Brain pericyte (primary cell): Measurements from ENCODE around the gene ASPG.

Source experiments
- DNase-seq: peaks from one replicate; pipeline ENCODE4 v3.0.0-alpha.2; 2012; ENCODE audit warnings: low read depth, low spot score

ASPG gene

DNA sequence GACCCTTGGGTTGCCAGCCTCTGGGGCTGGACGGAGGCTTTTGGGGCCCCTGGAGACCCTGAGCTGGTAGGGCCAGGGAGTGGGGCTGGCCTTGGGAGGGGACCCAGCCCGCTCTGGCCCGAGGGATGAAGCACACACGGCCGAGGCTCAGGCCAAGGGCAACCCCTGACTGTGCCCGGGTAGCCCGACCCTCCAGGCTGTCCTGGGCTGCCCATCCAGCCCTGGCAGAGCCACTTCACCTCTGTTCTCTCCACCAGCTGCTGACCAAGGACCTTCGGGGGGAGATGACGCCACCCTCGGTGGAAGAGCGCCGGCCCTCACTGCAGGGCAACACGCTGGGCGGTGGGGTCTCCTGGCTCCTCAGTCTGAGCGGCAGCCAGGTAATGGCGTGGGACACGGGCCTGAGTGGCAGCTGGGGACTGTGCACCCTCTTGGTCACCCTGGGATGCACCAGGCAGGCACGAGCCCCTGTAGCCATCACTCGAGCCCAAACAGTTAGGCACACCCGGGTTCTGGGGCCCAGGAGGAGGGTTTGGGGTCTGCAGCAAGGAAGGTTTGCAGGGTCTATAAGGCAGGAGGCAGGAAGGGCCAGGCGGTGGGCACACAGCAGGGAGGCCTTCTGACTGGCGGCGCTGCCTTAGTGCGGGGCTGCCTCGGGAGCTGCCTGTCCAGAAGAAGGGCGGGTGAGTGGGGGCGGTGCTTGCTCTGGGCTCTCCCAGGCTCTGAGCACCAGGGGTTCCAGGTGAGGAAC, 19.7 kb downstream of the ASPG start:
- DNase-seq, result no peak

DNA sequence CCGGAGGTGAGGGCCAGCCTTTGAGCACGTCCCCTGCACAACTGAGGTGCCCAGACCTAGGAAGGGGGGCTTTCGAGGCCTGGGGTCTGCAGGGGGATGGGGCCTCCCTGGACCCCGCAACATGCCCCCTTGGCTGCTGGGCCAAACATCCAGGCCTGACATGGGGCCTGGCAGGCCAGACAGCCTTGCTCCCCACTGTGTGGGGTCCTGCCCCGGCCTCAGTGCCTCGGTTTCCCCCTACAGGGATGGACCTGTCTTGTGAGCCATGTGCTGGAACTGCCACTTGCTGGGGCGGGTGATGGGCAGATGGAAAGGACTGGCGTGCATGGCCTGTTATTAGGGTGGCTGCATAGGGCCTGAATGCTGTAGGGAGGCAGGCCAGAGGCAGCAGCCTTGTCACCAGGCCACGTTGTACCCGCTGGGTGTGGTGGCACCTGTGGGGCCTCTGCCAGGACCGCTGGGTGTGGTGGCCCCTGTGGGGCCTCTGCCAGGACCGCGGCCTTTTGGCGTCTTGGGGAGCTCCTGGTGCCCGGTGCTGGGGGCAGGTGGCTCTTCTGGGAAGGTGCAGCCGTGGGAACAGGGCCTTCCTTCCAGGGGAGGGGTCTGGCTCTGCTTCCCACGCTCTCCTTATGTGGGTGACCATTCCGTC, 20.4 kb downstream of the ASPG start:
- DNase-seq, result no peak

DNA sequence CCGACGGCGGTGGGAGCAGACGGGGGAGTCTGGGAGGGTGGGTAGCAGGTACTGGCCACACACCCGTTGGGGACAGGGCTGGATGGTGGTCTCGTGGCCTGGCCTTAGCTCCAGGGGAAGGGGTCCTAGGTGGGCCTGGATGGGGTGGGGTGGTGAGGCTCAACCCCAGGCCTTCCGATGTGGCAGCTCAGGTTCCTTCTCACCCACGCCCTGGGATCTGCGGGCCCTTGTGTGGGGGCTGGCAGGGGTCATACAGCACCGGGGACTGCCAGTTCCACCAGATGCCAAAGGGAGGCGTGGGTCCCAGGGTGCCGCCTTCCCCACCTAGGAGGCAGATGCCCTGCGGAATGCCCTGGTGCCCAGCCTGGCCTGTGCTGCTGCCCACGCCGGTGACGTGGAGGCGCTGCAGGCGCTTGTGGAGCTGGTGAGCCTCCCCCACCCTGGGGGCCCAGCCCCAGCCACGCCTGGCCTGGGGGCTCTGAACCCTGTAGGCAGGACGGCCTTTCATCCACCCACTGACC, 21.0 kb downstream of the ASPG start:
- no peak for DNase-seq

DNA sequence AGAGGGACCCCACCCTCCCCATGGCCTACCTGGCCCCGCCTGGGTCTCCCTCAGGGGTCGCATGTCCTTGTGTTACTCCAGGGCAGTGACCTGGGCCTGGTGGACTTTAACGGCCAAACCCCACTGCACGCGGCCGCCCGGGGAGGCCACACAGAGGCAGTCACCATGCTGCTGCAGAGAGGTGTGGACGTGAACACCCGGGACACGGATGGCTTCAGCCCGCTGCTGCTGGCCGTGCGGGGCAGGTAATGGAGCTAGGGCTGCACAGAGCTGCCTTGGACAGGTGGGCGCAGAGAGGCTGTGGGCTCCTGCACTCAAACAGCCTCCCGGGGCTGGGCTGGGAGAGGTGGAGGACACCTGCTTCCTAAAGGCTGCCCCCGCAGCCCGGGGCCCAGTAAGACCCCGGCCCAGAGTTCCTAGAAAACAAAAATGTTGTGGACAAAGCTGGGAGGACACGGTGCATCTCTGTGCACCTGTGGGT, 21.6 kb downstream of the ASPG start:
- no peak for DNase-seq

DNA sequence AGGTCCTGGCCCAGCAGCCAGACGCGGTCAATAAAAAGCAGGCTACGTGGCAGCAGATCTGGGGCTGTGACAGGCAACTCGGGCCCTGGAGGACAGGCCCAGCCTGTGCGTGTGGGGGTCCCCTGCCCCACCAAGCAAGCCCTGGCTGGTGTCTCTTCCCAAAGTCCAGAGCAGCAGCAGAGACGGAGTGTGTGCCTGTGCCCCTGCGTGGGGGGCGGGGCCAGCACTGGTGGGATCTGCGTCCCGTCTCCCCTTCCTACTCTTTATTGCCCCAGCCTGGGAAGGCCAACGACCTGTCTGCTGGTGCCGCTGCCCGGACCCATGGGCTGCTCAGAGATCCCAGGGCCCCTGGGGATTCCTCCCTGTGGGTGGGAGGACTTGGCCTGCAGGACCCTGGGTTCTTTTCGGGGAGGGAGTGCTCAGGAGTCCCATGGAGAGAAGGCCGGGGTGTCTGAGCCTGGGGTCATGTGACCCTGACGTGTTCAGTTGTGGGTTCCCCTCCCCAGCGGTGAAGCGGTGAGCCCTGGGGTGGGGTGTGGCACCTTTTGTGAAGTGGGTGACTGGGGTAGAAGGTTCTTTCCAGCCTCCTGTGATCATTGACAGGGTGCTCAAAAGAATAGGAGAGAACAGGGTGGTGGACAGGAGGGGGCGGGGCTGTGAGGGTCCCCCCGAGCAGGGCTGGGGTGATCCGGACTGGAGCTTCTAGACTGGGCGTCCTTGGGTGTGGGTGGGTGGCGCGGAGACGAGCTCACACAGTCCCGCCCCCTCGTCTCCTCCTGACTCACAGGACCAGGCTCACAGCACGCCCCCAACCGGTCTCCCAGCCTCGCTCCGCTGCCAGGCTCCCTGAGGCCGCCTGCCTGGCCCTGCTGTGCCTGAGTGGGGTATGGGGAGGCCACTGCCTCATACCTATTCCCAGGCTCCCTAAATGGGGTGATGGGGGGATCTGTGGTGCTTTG, 22.4 kb downstream of the ASPG start:
- DNase-seq, result no peak

GRCh38 chr14:104108570-104109541, 23.4 kb downstream of the ASPG start:
- no peak for DNase-seq

DNA sequence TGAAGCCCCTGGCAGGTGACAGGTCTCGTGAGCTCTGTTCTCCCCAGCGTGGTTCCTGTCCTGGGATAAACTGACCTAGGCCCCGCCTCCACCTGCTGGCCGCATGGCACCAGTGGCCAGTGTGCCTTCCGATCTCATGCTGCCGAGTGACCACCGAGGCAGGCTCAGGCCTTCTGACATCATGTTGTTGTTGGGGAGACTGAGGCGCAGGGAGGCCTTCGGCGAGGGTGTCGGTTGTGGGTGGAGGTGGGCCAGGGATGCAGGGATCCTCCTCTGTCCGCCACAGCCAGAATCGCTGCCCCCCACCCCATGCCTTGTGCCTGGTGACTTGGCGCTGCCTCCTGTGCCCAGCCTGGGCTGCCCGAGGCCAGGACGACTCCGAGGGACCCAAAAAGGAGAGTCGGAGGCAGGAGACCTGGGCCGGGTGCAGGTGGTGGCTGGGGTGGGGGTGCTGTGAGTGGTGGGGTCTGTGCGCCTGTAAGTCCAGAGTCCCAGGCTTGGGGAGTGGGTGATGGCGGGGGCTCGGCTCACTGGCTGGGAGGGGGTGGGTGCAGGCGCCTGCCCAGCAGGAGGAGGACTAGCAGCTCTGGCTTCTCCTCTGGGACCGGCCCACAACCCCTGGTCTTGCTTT, 24.3 kb downstream of the ASPG start:
- DNase-seq, result no peak

DNA sequence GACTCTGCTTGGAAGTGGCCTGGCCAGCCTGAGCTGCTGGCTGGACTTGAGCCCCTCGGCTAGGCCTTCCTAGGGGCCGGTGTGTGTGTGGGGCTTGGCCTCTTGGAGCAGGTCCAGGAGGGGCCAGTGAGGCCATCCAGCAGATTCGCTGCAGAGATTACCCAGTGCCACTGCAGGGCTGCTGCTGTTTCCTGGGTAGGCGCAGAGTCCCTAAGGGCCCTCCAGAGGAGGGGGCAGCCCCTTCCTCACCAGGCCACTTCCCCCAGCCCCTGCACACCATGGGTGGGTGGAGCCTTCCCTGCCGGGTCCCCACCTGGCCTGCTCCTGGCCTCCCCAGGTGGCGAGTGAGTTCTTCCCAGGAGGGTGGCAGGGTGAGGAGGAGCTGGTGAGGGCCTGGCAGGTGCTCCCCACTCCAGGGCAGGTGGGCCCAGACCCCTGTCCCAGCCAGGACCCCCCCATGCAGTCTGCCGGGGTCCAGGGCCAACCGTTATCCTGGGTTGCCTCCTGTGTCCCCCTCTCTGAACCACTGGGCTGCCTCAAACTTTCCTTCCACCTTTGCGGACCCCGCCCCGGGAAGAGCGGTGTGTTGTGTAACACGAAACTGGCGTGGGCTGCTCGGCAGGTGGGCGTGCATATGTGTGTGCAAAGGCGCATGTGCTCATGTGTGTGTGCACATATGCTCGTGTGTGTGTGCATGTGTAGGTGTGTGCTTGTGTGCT, 25.1 kb downstream of the ASPG start:
- DNase-seq, result no peak

GRCh38 chr14:104111301-104112112, 26.0 kb downstream of the ASPG start:
- no peak for DNase-seq

DNA sequence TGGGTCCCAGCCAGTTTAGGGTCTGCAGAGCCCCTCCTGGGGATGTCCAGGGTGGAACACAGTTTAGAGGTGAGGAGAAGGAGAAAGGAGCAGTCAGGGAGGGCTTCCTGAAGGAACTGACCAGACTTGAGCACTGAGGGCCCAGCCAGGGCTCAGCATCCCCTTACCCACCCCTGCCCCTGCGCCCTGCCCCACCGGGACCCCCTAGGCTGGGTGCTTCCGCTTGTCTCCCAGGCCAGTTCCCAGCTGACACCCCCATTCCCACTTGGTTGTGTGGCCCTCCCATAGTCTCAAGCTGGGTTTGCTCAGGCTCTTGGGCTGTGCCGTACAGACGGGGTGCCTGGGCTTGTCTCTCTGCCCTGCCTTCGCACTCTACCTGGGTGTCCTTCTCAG, 26.6 kb downstream of the ASPG start:
- DNase-seq, result no peak

DNA sequence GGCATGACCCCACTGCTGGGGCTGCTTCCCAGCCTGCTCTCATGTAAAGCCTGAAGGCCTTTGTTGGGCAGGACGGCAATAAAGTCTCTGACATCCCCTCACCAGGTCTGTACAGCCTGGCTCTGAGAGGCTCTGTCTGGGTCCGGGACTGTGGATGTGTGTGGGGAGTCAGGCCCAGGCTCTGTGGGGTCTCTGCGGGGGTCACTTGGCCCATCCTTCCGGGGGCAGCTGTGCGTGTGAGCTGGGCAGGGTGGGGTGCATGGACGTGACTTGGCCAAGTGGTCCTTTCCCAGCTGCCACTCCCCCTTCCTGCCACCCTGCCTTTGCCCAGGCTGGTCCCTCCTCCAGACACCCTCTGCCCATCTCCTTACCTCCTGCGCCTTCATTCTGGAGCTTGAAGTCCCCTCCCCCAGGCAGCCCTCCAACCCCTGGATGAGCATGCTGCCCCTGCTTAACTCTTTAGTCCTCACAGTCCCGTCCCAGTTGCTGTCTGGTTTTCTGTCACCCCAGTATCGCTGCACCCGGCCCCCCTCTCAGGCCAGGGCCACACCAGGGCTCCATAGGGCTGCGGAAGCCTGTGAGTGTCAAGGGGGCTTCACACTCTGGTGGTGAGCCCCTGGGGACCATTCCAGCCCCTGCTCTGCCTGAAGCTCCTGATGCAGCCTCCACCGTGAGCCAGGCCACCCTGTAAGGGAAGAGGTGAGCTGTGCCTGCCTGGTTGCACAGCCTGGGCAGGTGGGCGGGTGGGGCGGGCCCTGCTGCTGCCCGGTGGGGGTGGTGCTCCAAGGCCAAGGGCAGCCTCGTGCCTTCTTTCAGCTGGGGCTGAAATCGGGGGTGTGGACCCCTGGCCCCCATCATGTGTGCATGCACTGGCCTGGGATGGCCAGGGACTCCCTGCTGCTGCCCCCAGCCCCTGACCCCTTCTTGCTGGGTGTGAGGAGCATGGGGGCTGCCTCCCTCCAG, 27.4 kb downstream of the ASPG start:
- no peak for DNase-seq

DNA sequence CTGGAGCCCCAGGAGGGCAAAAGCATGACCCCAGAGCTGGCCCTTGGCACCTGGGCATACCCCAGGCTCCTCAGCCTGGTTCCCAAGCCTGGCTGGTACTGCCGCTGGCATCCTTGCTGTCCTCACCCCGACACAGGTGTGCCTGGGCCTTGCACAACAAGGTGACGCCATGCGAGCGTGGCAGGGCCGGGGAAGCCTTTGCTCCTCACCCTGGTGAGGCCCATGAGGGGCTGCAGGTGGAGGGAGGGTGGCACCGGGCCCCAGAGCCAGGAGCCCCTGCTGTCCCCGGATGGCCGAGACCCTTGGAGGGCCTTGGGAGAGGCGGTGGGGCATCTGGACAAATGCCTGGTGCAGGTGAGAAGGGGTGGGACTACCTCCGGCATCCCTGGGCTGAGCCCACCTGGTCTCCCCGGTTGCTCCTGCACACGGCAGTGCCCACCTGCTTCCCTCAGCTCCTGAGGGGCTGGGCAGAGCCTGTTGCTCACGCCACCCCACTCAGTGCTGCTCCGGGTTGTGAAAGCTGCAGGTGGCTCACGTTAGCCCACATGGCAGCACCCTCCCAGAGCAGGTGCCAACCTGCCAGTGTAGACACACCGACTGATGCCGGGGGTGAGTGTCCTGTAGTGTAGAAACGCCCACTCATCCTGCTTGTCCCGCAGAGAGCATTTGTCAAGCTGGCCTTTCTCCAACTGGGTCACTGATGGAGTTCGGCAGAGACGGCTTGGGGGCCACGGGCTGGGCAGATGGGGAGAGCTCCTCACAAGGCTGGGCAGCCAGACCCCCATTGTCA, 28.3 kb downstream of the ASPG start:
- DNase-seq, result no peak

DNA sequence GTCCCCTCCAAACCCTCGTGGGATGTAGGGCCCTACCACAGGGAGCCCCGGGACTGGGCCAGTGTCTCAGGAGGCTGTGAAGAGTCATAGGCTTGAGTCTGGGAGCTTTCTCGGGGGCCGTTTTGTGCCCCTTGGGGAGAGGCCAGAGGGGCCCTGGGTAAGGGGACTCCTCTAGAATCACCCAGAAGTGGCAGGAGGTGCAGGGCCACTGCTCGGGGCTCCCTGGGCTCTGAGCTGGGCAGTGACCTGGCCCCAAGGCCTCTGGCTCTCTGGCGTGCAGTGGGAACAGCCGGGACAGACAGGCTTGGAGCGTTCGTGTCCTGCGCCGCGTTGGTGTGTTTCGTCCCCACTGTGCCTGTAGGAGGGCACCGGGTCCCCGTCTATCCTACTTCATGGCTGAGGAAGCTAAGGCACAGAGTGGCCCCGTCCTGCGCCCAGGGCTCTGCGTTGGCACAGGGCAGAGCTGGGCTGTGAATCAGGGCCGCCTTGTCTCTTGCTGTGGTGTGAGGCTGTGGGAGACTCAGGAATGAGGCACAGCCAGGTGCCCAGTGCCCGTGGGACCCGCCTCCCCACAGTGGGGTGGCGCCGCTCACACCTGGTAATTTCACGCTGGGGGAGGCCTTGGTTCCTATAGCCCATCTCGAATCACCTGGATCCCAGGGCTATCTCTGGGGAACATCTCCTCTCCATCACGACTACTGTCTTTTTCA, 29.1 kb downstream of the ASPG start:
- no peak for DNase-seq

GRCh38 chr14:104115131-104115600, 29.7 kb downstream of the ASPG start:
- DNase-seq, result no peak

DNA sequence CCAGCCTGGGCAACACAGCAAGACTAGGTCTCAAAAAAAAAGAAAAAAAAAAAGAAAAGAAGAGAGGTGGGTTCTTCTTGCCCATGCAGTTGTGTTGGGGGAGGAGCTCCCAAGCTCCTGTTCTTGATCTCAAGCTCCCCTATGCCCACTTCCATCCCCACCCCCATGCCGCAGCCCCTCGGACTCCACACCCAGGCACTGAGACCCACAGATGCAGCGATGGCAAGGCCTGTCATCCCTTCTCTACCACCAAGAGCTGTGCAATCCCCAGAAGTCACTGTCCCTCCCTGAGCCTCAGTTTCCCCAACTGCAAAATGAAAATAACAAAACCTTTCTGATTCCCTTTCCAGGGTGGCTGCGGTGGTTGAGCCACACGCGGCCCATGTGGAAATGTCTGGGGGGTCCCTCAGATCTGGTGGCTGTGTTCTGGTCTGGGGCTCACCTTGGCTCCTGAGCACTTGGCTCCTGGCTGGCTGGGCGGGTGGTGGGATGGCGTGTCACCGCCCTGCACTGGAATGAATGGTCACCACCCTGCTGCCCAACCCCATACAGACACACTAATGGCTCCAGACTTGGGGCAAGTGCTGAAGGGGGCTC, 30.3 kb downstream of the ASPG start:
- DNase-seq, result no peak
